ENCODE results near the gene HGF.

Gene HGF

DNA sequence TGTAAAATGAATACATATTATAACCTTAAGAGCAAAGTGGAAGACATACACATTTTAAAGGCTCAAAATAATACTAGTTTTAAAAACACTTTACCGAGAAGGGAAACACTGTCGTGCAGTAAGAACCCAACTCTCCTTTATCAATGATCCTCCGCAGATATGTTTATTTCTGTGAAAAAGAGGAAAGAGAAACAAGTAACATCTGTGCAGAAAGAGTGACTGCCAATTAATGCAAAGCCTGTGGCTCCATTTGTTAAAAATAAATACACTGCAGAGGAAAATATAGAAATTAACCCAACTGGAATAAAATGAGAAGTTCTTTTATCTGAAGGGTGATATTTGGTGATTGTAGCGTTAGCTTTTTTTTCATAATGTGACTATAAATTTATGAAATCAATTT is 62.7 kb downstream of the HGF start:
- H3K27me3 ChIP-seq, result no peaks in the 10 kb centered on the region
- H3K4me2 ChIP-seq, result 0 out of 2 replicates have a peak overlapping the region, but pooled peaks have one; percentile 8
- H3K4me1 ChIP-seq, result peaks cover 4% of the 10 kb centered on the region; the same call in 1 of the 2 replicates
- H3K27ac ChIP-seq, result no peak overlapping the region
- no peaks in the 10 kb centered on the region for H3K9me3 ChIP-seq
- H3K36me3 ChIP-seq, result no peaks in the 10 kb centered on the region
- H4K20me1 ChIP-seq, result no peaks in the 10 kb centered on the region
- no peak overlapping the region for H3K4me3 ChIP-seq
- TF ChIP-seq Cebpa-rat (IDR thresholded peaks at IDR 0.05), result no peak
- H3K9ac ChIP-seq, result no peak overlapping the region

- no peak for TF ChIP-seq Cebpa-rat (IDR thresholded peaks at IDR 0.05)
- no peaks in the 10 kb centered on the region for H3K36me3 ChIP-seq
- no peak overlapping the region for H3K4me2 ChIP-seq
These were observed 64.6 kb downstream of the HGF start for GRCh38 chr7:81705206-81705605.

DNA sequence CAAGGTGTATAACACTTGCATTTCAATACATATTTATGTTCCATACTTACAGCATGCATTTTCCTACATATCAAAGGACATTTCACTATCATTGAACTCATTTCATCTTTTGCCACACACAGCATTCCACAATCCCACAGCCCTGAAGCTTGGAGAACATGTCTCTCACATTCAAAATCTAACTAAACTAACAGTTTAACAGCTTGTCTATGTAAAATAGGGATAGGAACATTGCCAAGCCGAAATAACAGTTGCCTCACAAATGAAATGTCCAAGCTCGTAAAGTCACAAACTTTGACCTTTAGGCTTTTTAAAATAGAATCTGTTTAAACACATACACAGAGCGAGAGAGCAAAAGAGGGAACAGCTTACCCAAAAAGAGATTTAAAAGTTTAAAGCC is 65.3 kb downstream of the HGF start:
- no peak for TF ChIP-seq Cebpa-rat (IDR thresholded peaks at IDR 0.05)
- H3K9me3 ChIP-seq, result no peaks in the 10 kb centered on the region
- no peak overlapping the region for H3K9ac ChIP-seq
- H3K4me3 ChIP-seq, result no peak overlapping the region
- no peak overlapping the region for H3K27ac ChIP-seq
- H3K4me2 ChIP-seq, result no peak overlapping the region
- no peaks in the 10 kb centered on the region for H4K20me1 ChIP-seq
- H3K4me1 ChIP-seq, result peaks cover 4% of the 10 kb centered on the region; the same call in 1 of the 2 replicates
- H3K36me3 ChIP-seq, result no peaks in the 10 kb centered on the region
- H3K27me3 ChIP-seq, result no peaks in the 10 kb centered on the region

More at GRCh38 chr7:81705206-81705605, 64.6 kb downstream of the HGF start:
- H3K27me3 ChIP-seq, result no peaks in the 10 kb centered on the region
- no peak overlapping the region for H3K27ac ChIP-seq
- H4K20me1 ChIP-seq, result no peaks in the 10 kb centered on the region
- H3K9me3 ChIP-seq, result no peaks in the 10 kb centered on the region
- H3K4me3 ChIP-seq, result no peak overlapping the region
- peaks cover 4% of the 10 kb centered on the region; the same call in 1 of the 2 replicates for H3K4me1 ChIP-seq
- H3K9ac ChIP-seq, result no peak overlapping the region

- Histone ChIP-seq H3K4me3 (no peak overlapping the region), H3K27ac (no peak overlapping the region), H3K27me3 (no peaks in the 10 kb centered on the region), H3K4me1 (no peaks in the 10 kb centered on the region), H3K9me3 (no peaks in the 10 kb centered on the region), H3K4me2 (no peak overlapping the region), H4K20me1 (no peaks in the 10 kb centered on the region), H3K9ac (no peak overlapping the region), H3K36me3 (no peaks in the 10 kb centered on the region)
- no peak for TF ChIP-seq Cebpa-rat (IDR thresholded peaks at IDR 0.05)
These were observed 70.9 kb downstream of the HGF start for GRCh38 chr7:81698965-81699364.

- Histone ChIP-seq H3K4me3 (no peak overlapping the region), H3K4me1 (peaks cover 8% of the 10 kb centered on the region; the same call in 1 of the 2 replicates), H3K36me3 (no peaks in the 10 kb centered on the region), H3K9me3 (no peaks in the 10 kb centered on the region), H3K27me3 (no peaks in the 10 kb centered on the region), H4K20me1 (no peaks in the 10 kb centered on the region), H3K9ac (no peak overlapping the region), H3K4me2 (no peak overlapping the region), H3K27ac (no peak overlapping the region)
- no peak for TF ChIP-seq Cebpa-rat (IDR thresholded peaks at IDR 0.05)
These were observed 75.1 kb downstream of the HGF start for GRCh38 chr7:81694711-81695110.

GRCh38 chr7:81693894-81694293 is 76.0 kb downstream of the HGF start:
- Histone ChIP-seq H4K20me1 (no peaks in the 10 kb centered on the region), H3K27me3 (no peaks in the 10 kb centered on the region), H3K4me1 (peaks cover 9% of the 10 kb centered on the region; the same call in 1 of the 2 replicates), H3K9ac (no peak overlapping the region), H3K27ac (no peak overlapping the region), H3K4me3 (no peak overlapping the region), H3K4me2 (no peak overlapping the region), H3K36me3 (no peaks in the 10 kb centered on the region), H3K9me3 (no peaks in the 10 kb centered on the region)
- TF ChIP-seq Cebpa-rat (IDR thresholded peaks at IDR 0.05), result no peak

- no peak overlapping the region for H3K9ac ChIP-seq
- H4K20me1 ChIP-seq, result no peaks in the 10 kb centered on the region
- H3K4me1 ChIP-seq, result peaks cover 9% of the 10 kb centered on the region; the same call in 1 of the 2 replicates
- H3K27ac ChIP-seq, result no peak overlapping the region
- H3K4me2 ChIP-seq, result no peak overlapping the region
- no peak overlapping the region for H3K4me3 ChIP-seq
- no peaks in the 10 kb centered on the region for H3K36me3 ChIP-seq
- no peaks in the 10 kb centered on the region for H3K27me3 ChIP-seq
- no peaks in the 10 kb centered on the region for H3K9me3 ChIP-seq
- TF ChIP-seq Cebpa-rat (IDR thresholded peaks at IDR 0.05), result no peak
These were observed 76.8 kb downstream of the HGF start for GRCh38 chr7:81693080-81693479.

- H3K4me1 ChIP-seq, result peaks cover 9% of the 10 kb centered on the region; the same call in 1 of the 2 replicates
- H3K36me3 ChIP-seq, result no peaks in the 10 kb centered on the region
- H3K4me3 ChIP-seq, result no peak overlapping the region
- no peak overlapping the region for H3K27ac ChIP-seq
- no peak overlapping the region for H3K4me2 ChIP-seq
- TF ChIP-seq Cebpa-rat (IDR thresholded peaks at IDR 0.05), result no peak
- no peaks in the 10 kb centered on the region for H4K20me1 ChIP-seq
- H3K9ac ChIP-seq, result no peak overlapping the region
- H3K27me3 ChIP-seq, result no peaks in the 10 kb centered on the region
- no peaks in the 10 kb centered on the region for H3K9me3 ChIP-seq
These were observed 77.5 kb downstream of the HGF start for GRCh38 chr7:81692146-81692905.

DNA sequence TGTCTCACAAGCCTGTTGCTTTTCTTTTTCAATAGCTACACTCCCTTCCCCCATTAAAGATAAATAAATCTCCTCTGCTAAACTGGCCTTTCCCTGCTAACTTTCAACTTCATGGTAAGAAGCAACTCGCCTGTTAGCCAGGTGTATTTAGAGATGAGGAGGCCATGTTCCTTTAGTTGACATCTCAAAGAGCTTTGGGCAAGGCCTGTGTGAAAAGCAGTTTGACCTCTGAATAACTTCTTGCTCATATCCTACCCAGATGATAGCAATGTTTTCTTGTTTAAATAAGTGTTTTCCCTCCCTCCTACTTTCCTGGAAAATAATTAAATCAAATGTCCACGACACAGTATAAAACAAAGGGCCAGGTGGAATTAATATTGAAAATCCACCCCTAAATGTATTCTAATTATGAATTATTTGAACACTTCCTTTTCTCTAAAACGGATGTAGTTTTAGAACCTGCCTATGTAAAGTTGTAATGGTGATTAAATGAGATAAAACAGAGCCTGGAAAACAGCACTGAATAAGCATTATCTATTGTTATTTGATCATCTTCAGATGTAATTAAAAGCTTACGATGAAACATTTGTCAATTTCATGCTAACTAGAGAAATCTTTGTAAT is 78.5 kb downstream of the HGF start:
- H3K9me3 ChIP-seq, result no peaks in the 10 kb centered on the region
- H3K4me1 ChIP-seq, result peaks cover 9% of the 10 kb centered on the region; the same call in 1 of the 2 replicates
- no peak overlapping the region for H3K4me2 ChIP-seq
- TF ChIP-seq Cebpa-rat (IDR thresholded peaks at IDR 0.05), result no peak
- no peak overlapping the region for H3K9ac ChIP-seq
- H3K36me3 ChIP-seq, result no peaks in the 10 kb centered on the region
- no peak overlapping the region for H3K4me3 ChIP-seq
- H4K20me1 ChIP-seq, result no peaks in the 10 kb centered on the region
- no peak overlapping the region for H3K27ac ChIP-seq
- H3K27me3 ChIP-seq, result no peaks in the 10 kb centered on the region

- no peaks in the 10 kb centered on the region for H3K36me3 ChIP-seq
- no peak overlapping the region for H3K27ac ChIP-seq
- peaks cover 9% of the 10 kb centered on the region; the same call in 1 of the 2 replicates for H3K4me1 ChIP-seq
- H3K4me2 ChIP-seq, result peak overlapping the region; percentile 33; the same call in 1 of the 2 replicates
- no peak overlapping the region for H3K4me3 ChIP-seq
- no peaks in the 10 kb centered on the region for H4K20me1 ChIP-seq
- H3K27me3 ChIP-seq, result no peaks in the 10 kb centered on the region
- H3K9ac ChIP-seq, result no peak overlapping the region
- H3K9me3 ChIP-seq, result no peaks in the 10 kb centered on the region
- no peak for TF ChIP-seq Cebpa-rat (IDR thresholded peaks at IDR 0.05)
These were observed 79.2 kb downstream of the HGF start for GRCh38 chr7:81690688-81691087.
